HepG2 (cell line): Measurements from ENCODE around the gene TMEM132D. TPM values are rescaled to one million over a fixed set of nuclear protein-coding genes. Genes with fewer than 3 reads are reported as not detected.

Experiments used
- ATAC-seq: fragments of 200-7000 bp; cut with Tn5 transposase; 3 replicates; pipeline ENCODE4 v1.9.1; 2020; ENCODE audit warnings: mild to moderate bottlenecking, moderate library complexity
- BruUV-seq: library from RNA; stranded (reverse); fragments of 400-500 nt; replicated peaks from 2 replicates; lab custom pipeline; 2021; lab: Mats Ljungman, UMichigan
- CTCF ChIA-PET: fragments of 300-600 bp; formaldehyde crosslinking; extraction: SDS; loops from one replicate; lab custom pipeline; 2021; ENCODE audit warnings: low total read pairs, inconsistent platforms, low intra/inter-chr PET ratio; lab: Yijun Ruan, JAX
- POLR2A ChIA-PET: fragments of 350-600 bp; sonication (Branson Sonifier 250); formaldehyde crosslinking; loops from one replicate; lab custom pipeline; 2020; ENCODE audit warnings: antibody characterized with exemption, inconsistent platforms; lab: Yijun Ruan, JAX
- DNase-seq: peaks from one replicate; pipeline ENCODE4 v3.0.0-alpha.2; 2015; ENCODE audit warnings: low spot score
- FAIRE-seq: peaks from 3 replicates; lab custom pipeline; 2011; peaks lifted over from hg19 to GRCh38; lab: Jason Lieb, UNC
- H2AFZ ChIP-seq: one replicate; pipeline ENCODE4 v1.6.1; 2011; ENCODE audit warnings: low read length, inconsistent platforms
- H3K27ac ChIP-seq: fragments of 300-600 bp; 3 replicates; pipeline ENCODE4 v1.8.0; 2011; ENCODE audit warnings: mixed run types, mild to moderate bottlenecking, mixed read lengths, low read length, inconsistent platforms; ENCODE audit not compliant: insufficient read depth; ENCODE audit errors: extremely low read length
- H3K27me3 ChIP-seq, 2 experiments: fragments of 200-600 bp in 1 of 2; 2 replicates in 1 of 2; 3 replicates in 1 of 2; pipeline versions ENCODE4 v1.6.0 to v1.8.0; 2011; ENCODE audit warnings: low read length in 2 of 2, mild to moderate bottlenecking in 2 of 2, moderate library complexity in 2 of 2, inconsistent platforms in 1 of 2; ENCODE audit not compliant: insufficient read depth in 2 of 2, control insufficient read depth in 1 of 2
- H3K36me3 ChIP-seq, 2 experiments: fragments of 200-600 bp in 1 of 2; replicated peaks in 1 of 2; 2 replicates in 1 of 2; 3 replicates in 1 of 2; pipeline versions ENCODE4 v1.5.1 to v1.8.0; 2011; ENCODE audit warnings: low read length in 2 of 2, inconsistent platforms in 1 of 2; ENCODE audit not compliant: insufficient read depth in 2 of 2, control insufficient read depth in 1 of 2
- H3K4me1 ChIP-seq: 2 replicates; pipeline ENCODE4 v1.5.1; 2012; ENCODE audit warnings: low read length, inconsistent platforms; ENCODE audit not compliant: insufficient read depth
- H3K4me2 ChIP-seq: 2 replicates; pipeline ENCODE4 v1.6.0; 2011; ENCODE audit warnings: low read depth, low read length, inconsistent platforms
- H3K4me3 ChIP-seq, 3 experiments: fragments of 200-600 bp in 1 of 3; sonication (generic), shearing (Covaris generic) in 1 of 3; replicated peaks in 1 of 3; 2 replicates each; pipeline ENCODE4 v1.5.1; 2011 to 2016; ENCODE audit warnings: low read length in 3 of 3, inconsistent platforms in 2 of 3, low read depth in 2 of 3, mild to moderate bottlenecking in 2 of 3, control low read depth in 1 of 3, mixed read lengths in 1 of 3; ENCODE audit not compliant: insufficient read depth in 1 of 3
- H3K79me2 ChIP-seq: one replicate; pipeline ENCODE4 v1.6.1; 2011; ENCODE audit warnings: low read length, inconsistent platforms; ENCODE audit not compliant: insufficient read depth
- H3K9ac ChIP-seq: 2 replicates; pipeline ENCODE4 v1.6.0; 2011; ENCODE audit warnings: mild to moderate bottlenecking, low read depth, low read length, inconsistent platforms; ENCODE audit not compliant: insufficient read depth
- H3K9me3 ChIP-seq: 2 replicates; pipeline ENCODE4 v1.5.1; 2012; ENCODE audit warnings: mild to moderate bottlenecking, low read length
- H4K20me1 ChIP-seq: 2 replicates; pipeline ENCODE4 v1.6.0; 2011; ENCODE audit warnings: inconsistent platforms, mild to moderate bottlenecking, low read length, moderate library complexity; ENCODE audit not compliant: insufficient read depth
- EHMT2 ChIP-seq: fragments of 200-600 bp; sonication (generic); IDR thresholded peaks from 2 replicates; pipeline ENCODE4 v1.7.0; 2017; ENCODE audit warnings: antibody characterized with exemption, low read depth, low read length, borderline replicate concordance
- KAT2B ChIP-seq: fragments of 150-350 bp; IDR thresholded peaks from 2 replicates; pipeline ENCODE4 v1.6.1; 2014; ENCODE audit warnings: low read depth, low read length, borderline replicate concordance
- MED8 ChIP-seq: sonication (generic); formaldehyde crosslinking; IDR thresholded peaks from 2 replicates; pipeline ENCODE4 v1.8.1; 2023; ENCODE audit warnings: mild to moderate bottlenecking, missing genetic modification reagents; ENCODE audit not compliant: insufficient replicate concordance
- TBP ChIP-seq: sonication (generic); formaldehyde crosslinking; IDR thresholded peaks from 2 replicates; pipeline ENCODE4 v1.5.0; 2020; ENCODE audit warnings: missing genetic modification reagents
- TEAD2 ChIP-seq: sonication (generic); formaldehyde crosslinking; IDR thresholded peaks from 2 replicates; pipeline ENCODE4 v1.9.0; 2021; ENCODE audit warnings: missing genetic modification reagents
- ZMYM3 ChIP-seq: sonication (generic); formaldehyde crosslinking; IDR thresholded peaks from 2 replicates; pipeline ENCODE4 v1.5.1; 2020; ENCODE audit warnings: mild to moderate bottlenecking, missing genetic modification reagents
- ZNF816 ChIP-seq: sonication (generic); formaldehyde crosslinking; IDR thresholded peaks from 2 replicates; pipeline ENCODE4 v1.8.0; 2022; ENCODE audit warnings: missing genetic modification reagents, mild to moderate bottlenecking, borderline replicate concordance
- ZSCAN21 ChIP-seq: sonication (generic); formaldehyde crosslinking; IDR thresholded peaks from 2 replicates; pipeline ENCODE4 v1.8.0; 2022; ENCODE audit warnings: mild to moderate bottlenecking, missing genetic modification reagents, moderate library complexity, borderline replicate concordance
- WGBS: methylation state at CpG from one replicate; pipeline ENCODE4 v1.1.6; 2017; ENCODE audit warnings: low lambda C conversion rate; 5-methylcytosine and 5-hydroxymethylcytosine counted together
- in situ Hi-C: cut with HindIII; loops from 2 replicates; pipeline ENCODE4 v1.10.0; 2017; ENCODE audit warnings: low pct_unique_long_range_greater_than_20kb; ENCODE audit not compliant: extremely low pct_ligation_motif_present
- intact Hi-C: fragments of 100-400 bp; cut with micrococcal nuclease; formaldehyde crosslinking; loops from one replicate; pipeline ENCODE4 v1.10.0; 2022; ENCODE audit not compliant: unreplicated experiment
- polyA plus RNA-seq, 8 experiments: library from polyadenylated mRNA; depleted of rRNA in 3 of 8; stranded (reverse) in 7 of 8; unstranded in 1 of 8; fragments of >200 nt; fragmentation: Illumina TruSeq in 4 of 8; extraction: Trizol in 4 of 8; gene quantifications; 2 replicates each; pipeline versions ENCODE4 v1.2.1 to v1.2.3, GENCODE V29; 2011 to 2016; ENCODE audit warnings: low read depth in 4 of 8, missing spikeins in 1 of 8, mixed read lengths in 1 of 8; ENCODE audit not compliant: insufficient read depth in 1 of 8
- total RNA-seq, 5 experiments: library from RNA; depleted of rRNA; stranded (reverse); fragments of >200 nt; fragmentation: Illumina TruSeq; extraction: Trizol; gene quantifications; 2 replicates each; pipeline ENCODE4 v1.2.3, GENCODE V29; 2016; ENCODE audit warnings: low read depth in 1 of 5
- TF ChIP-seq, protein P1 (sequence below): sonication (generic); formaldehyde crosslinking; IDR thresholded peaks from 2 replicates; pipeline ENCODE4 v1.5.0; 2020; ENCODE audit warnings: mild to moderate bottlenecking, missing genetic modification reagents, borderline replicate concordance
- TF ChIP-seq, protein P2 (sequence below): sonication (generic); formaldehyde crosslinking; IDR thresholded peaks from 2 replicates; pipeline ENCODE4 v1.4.0; 2020; ENCODE audit warnings: missing genetic modification reagents, borderline replicate concordance
- TF ChIP-seq, protein P3 (sequence below): sonication (generic); formaldehyde crosslinking; IDR thresholded peaks from 2 replicates; pipeline ENCODE4 v1.8.0; 2022; ENCODE audit warnings: mild to moderate bottlenecking, missing genetic modification reagents, moderate library complexity

Gene TMEM132D
- total and polyA plus RNA-seq, 2 of the 13 experiments (the other 11 are each of a cell fraction or from before 2014, with no cell fraction given): not detected

- TF ChIP-seq, protein P1, sequence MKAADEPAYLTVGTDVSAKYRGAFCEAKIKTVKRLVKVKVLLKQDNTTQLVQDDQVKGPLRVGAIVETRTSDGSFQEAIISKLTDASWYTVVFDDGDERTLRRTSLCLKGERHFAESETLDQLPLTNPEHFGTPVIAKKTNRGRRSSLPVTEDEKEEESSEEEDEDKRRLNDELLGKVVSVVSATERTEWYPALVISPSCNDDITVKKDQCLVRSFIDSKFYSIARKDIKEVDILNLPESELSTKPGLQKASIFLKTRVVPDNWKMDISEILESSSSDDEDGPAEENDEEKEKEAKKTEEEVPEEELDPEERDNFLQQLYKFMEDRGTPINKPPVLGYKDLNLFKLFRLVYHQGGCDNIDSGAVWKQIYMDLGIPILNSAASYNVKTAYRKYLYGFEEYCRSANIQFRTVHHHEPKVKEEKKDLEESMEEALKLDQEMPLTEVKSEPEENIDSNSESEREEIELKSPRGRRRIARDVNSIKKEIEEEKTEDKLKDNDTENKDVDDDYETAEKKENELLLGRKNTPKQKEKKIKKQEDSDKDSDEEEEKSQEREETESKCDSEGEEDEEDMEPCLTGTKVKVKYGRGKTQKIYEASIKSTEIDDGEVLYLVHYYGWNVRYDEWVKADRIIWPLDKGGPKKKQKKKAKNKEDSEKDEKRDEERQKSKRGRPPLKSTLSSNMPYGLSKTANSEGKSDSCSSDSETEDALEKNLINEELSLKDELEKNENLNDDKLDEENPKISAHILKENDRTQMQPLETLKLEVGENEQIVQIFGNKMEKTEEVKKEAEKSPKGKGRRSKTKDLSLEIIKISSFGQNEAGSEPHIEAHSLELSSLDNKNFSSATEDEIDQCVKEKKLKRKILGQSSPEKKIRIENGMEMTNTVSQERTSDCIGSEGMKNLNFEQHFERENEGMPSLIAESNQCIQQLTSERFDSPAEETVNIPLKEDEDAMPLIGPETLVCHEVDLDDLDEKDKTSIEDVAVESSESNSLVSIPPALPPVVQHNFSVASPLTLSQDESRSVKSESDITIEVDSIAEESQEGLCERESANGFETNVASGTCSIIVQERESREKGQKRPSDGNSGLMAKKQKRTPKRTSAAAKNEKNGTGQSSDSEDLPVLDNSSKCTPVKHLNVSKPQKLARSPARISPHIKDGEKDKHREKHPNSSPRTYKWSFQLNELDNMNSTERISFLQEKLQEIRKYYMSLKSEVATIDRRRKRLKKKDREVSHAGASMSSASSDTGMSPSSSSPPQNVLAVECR: no peak
Measured at GRCh38 chr12:129279771-129280170, 624.1 kb downstream of the TMEM132D start (continued).

DNA sequence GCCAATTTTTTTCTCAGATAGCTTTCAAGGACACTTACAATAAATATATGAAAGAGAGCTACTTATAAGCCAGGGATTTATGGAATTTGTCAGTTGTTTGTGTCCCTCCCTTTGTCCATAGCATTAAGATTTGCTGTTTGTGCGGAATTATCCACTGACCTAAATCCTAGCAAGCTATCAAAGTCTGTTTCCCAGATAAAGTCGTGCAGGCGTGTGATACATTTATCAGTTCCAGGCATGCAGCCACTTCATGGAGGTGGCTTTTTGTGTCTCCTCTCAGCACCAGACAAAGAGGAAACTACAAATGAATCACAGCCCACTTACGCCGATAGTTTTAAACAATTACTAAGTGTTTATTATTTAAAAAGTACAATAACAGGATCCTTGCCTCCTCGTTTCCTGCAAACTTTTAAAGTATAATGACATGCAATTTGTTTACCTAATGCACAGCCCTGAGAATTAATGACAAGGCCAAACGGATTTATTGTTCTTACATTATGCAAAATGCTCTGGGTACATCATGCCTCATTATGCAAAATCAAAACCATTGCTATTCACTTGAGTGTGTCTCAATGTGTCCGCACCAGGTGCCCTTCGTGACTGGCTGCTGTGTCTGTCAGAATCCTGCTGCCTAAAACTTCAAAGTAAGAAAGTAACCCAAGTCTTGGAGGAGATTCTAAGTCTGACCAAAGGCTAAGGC lies 627.3 kb downstream of the TMEM132D start:
- H3K79me2 ChIP-seq: no peaks in the 10 kb centered on the region
- 19% methylated on average over 9 of the region's 9 CpGs for WGBS
- in situ Hi-C loops (no loop called here), intact Hi-C loops (no loop called here)
- no peak for TF ChIP-seq ZNF816 (CRISPR knock-in tag)
- TF ChIP-seq ZSCAN21 (CRISPR knock-in tag): no peak
- TF ChIP-seq, protein P2, sequence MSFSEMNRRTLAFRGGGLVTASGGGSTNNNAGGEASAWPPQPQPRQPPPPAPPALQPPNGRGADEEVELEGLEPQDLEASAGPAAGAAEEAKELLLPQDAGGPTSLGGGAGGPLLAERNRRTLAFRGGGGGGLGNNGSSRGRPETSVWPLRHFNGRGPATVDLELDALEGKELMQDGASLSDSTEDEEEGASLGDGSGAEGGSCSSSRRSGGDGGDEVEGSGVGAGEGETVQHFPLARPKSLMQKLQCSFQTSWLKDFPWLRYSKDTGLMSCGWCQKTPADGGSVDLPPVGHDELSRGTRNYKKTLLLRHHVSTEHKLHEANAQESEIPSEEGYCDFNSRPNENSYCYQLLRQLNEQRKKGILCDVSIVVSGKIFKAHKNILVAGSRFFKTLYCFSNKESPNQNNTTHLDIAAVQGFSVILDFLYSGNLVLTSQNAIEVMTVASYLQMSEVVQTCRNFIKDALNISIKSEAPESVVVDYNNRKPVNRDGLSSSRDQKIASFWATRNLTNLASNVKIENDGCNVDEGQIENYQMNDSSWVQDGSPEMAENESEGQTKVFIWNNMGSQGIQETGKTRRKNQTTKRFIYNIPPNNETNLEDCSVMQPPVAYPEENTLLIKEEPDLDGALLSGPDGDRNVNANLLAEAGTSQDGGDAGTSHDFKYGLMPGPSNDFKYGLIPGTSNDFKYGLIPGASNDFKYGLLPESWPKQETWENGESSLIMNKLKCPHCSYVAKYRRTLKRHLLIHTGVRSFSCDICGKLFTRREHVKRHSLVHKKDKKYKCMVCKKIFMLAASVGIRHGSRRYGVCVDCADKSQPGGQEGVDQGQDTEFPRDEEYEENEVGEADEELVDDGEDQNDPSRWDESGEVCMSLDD (CRISPR knock-in tag): no peak
- TF ChIP-seq ZMYM3: no peak
- no peak for TF ChIP-seq KAT2B
- TF ChIP-seq, protein P3, sequence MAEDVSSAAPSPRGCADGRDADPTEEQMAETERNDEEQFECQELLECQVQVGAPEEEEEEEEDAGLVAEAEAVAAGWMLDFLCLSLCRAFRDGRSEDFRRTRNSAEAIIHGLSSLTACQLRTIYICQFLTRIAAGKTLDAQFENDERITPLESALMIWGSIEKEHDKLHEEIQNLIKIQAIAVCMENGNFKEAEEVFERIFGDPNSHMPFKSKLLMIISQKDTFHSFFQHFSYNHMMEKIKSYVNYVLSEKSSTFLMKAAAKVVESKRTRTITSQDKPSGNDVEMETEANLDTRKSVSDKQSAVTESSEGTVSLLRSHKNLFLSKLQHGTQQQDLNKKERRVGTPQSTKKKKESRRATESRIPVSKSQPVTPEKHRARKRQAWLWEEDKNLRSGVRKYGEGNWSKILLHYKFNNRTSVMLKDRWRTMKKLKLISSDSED: no peak
- no peak for TF ChIP-seq TBP (CRISPR knock-in tag)
- TF ChIP-seq MED8 (CRISPR knock-in tag): no peak
- TF ChIP-seq EHMT2: no peak
- TF ChIP-seq TEAD2 (CRISPR knock-in tag): no peak
- H3K4me1 ChIP-seq: no peaks in the 10 kb centered on the region
- H3K36me3 ChIP-seq: no peaks in the 10 kb centered on the region
- H3K4me2 ChIP-seq: no peak overlapping the region
- ATAC-seq: no peak
- no peak overlapping the region for H3K27ac ChIP-seq
- ChIA-PET CTCF (no interaction called here), POLR2A (no interaction called here)
- no peak overlapping the region for H2AFZ ChIP-seq
- H3K27me3 ChIP-seq: peaks cover 0 to 3% of the 10 kb centered on the region in 2 experiments; a peak in 1 of 5 replicates
- no peaks in the 10 kb centered on the region for H4K20me1 ChIP-seq
- no peaks in the 10 kb centered on the region for H3K9me3 ChIP-seq
- FAIRE-seq: no peak
- H3K4me3 ChIP-seq: no peak overlapping the region
- BruUV-seq: no TSS peak
- no peak overlapping the region for H3K9ac ChIP-seq
- DNase-seq: no peak
